ENCODE results near the gene CDCA4.
A peak's percentile ranks its signal among the peaks of the same experiment; 100 is the strongest.

CDCA4 gene

GRCh38 chr14:104994978-104995377, 25.9 kb downstream of the CDCA4 start:
- H3K27ac ChIP-seq (ENCODE audit: low read depth, low read length, severe bottlenecking) = no peak overlapping the region
- H3K4me1 ChIP-seq (ENCODE audit: control insufficient read depth, insufficient read depth, low read length, poor library complexity, severe bottlenecking) = no peaks in the 10 kb centered on the region
- no peak overlapping the region for H3K4me3 ChIP-seq (ENCODE audit: extremely low read depth, insufficient read depth, low read length, poor library complexity, severe bottlenecking)
- WGBS, 2 experiments (ENCODE audit: insufficient coverage in 2 of 2) = 85 to 94% methylated on average over 6 of the region's 6 CpGs
- peaks cover 28% of the 10 kb centered on the region for H3K36me3 ChIP-seq (ENCODE audit: control insufficient read depth, insufficient read depth, low read length)
- no peaks in the 10 kb centered on the region for H3K9me3 ChIP-seq (ENCODE audit: control insufficient read depth, low read length)

GRCh38 chr14:104993808-104994591, 26.9 kb downstream of the CDCA4 start:
- Histone ChIP-seq H3K4me1 (ENCODE audit: control insufficient read depth, insufficient read depth, low read length, poor library complexity, severe bottlenecking) (no peaks in the 10 kb centered on the region), H3K27ac (ENCODE audit: low read depth, low read length, severe bottlenecking) (no peak overlapping the region), H3K4me3 (ENCODE audit: extremely low read depth, insufficient read depth, low read length, poor library complexity, severe bottlenecking) (no peak overlapping the region), H3K36me3 (ENCODE audit: control insufficient read depth, insufficient read depth, low read length) (peaks cover 28% of the 10 kb centered on the region), H3K9me3 (ENCODE audit: control insufficient read depth, low read length) (no peaks in the 10 kb centered on the region)
- 91 to 93% methylated on average over 19 of the region's 22 CpGs for WGBS, 2 experiments (ENCODE audit: insufficient coverage in 2 of 2)

DNA sequence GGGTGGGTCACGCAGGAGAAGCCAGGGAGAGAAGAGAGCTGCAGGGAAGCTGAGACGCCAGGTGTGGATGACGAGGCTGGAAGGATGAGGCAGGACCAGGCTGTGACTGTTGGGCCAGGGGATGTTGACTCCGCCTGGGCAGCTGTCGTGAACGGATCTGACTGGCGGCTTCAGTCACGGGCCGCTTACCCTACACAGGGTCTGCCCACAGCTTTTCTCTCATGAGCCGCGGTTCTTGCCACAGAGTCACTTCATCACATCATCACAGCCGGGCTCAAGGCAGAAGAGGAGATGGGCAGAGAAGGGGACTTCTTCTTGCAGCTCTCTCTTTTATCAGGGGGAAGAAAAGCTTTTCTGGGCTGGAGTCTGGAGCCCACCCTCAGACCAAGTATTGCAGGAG, 27.6 kb downstream of the CDCA4 start:
- peaks cover 28% of the 10 kb centered on the region for H3K36me3 ChIP-seq (ENCODE audit: control insufficient read depth, insufficient read depth, low read length)
- no peaks in the 10 kb centered on the region for H3K9me3 ChIP-seq (ENCODE audit: control insufficient read depth, low read length)
- WGBS, 2 experiments (ENCODE audit: insufficient coverage in 2 of 2) = 90 to 100% methylated on average over 5 to 9 of the region's 12 CpGs
- no peaks in the 10 kb centered on the region for H3K4me1 ChIP-seq (ENCODE audit: control insufficient read depth, insufficient read depth, low read length, poor library complexity, severe bottlenecking)
- no peak overlapping the region for H3K27ac ChIP-seq (ENCODE audit: low read depth, low read length, severe bottlenecking)
- no peak overlapping the region for H3K4me3 ChIP-seq (ENCODE audit: extremely low read depth, insufficient read depth, low read length, poor library complexity, severe bottlenecking)

DNA sequence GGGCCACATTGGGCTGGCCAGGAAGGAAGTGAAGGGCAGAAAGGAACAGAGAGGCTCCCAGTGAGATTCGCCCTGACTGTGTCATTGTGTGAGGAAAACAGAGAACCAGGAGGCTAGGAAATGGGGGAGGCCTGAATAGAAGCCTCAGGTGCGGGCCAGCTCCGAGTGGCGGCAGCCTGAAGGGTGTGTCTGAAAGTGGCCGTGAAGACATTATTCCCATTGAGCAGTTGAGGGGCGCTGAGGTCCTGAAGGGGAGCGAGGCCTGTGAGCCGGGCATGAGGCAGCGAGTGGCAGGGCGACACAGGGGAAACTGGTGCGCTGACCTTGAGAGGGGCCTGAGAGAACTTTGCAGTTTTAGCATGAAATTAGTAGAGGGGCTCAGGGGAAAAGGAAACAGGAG, 28.4 kb downstream of the CDCA4 start:
- Histone ChIP-seq H3K4me3 (ENCODE audit: extremely low read depth, insufficient read depth, low read length, poor library complexity, severe bottlenecking) (no peak overlapping the region), H3K36me3 (ENCODE audit: control insufficient read depth, insufficient read depth, low read length) (peaks cover 28% of the 10 kb centered on the region), H3K9me3 (ENCODE audit: control insufficient read depth, low read length) (no peaks in the 10 kb centered on the region), H3K27ac (ENCODE audit: low read depth, low read length, severe bottlenecking) (no peak overlapping the region), H3K4me1 (ENCODE audit: control insufficient read depth, insufficient read depth, low read length, poor library complexity, severe bottlenecking) (no peaks in the 10 kb centered on the region)
- 91 to 98% methylated on average over 11 of the region's 11 CpGs for WGBS, 2 experiments (ENCODE audit: insufficient coverage in 2 of 2)

GRCh38 chr14:104991896-104992230, 29.0 kb downstream of the CDCA4 start:
- H3K4me3 ChIP-seq (ENCODE audit: extremely low read depth, insufficient read depth, low read length, poor library complexity, severe bottlenecking) = no peak overlapping the region
- WGBS, 2 experiments (ENCODE audit: insufficient coverage in 2 of 2) = 93 to 98% methylated on average over 17 to 25 of the region's 34 CpGs
- H3K9me3 ChIP-seq (ENCODE audit: control insufficient read depth, low read length) = no peaks in the 10 kb centered on the region
- no peaks in the 10 kb centered on the region for H3K4me1 ChIP-seq (ENCODE audit: control insufficient read depth, insufficient read depth, low read length, poor library complexity, severe bottlenecking)
- H3K36me3 ChIP-seq (ENCODE audit: control insufficient read depth, insufficient read depth, low read length) = peaks cover 25% of the 10 kb centered on the region
- no peak overlapping the region for H3K27ac ChIP-seq (ENCODE audit: low read depth, low read length, severe bottlenecking)

DNA sequence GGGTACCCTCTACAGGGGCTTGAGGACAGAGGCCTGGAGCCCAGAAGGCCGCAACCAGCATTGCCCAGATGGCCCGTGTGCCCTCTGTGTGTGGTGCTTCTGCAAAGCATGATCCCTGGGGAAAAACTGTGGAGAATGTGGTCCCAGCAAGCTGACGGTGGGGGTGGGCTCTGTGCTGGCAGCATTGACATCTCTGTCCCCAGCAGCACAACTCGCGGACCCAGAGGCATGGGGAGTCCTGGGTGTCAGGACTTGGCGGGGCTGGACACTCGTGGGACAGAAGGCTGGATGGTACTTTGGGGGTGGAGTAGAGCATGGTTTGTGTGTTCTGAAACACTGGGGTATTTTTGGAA, 31.0 kb downstream of the CDCA4 start:
- H3K27ac ChIP-seq (ENCODE audit: low read depth, low read length, severe bottlenecking) = no peak overlapping the region
- no peak overlapping the region for H3K4me3 ChIP-seq (ENCODE audit: extremely low read depth, insufficient read depth, low read length, poor library complexity, severe bottlenecking)
- peaks cover 22% of the 10 kb centered on the region for H3K36me3 ChIP-seq (ENCODE audit: control insufficient read depth, insufficient read depth, low read length)
- H3K9me3 ChIP-seq (ENCODE audit: control insufficient read depth, low read length) = no peaks in the 10 kb centered on the region
- 90 to 92% methylated on average over 6 to 7 of the region's 7 CpGs for WGBS, 2 experiments (ENCODE audit: insufficient coverage in 2 of 2)
- peaks cover 5% of the 10 kb centered on the region for H3K4me1 ChIP-seq (ENCODE audit: control insufficient read depth, insufficient read depth, low read length, poor library complexity, severe bottlenecking)

GRCh38 chr14:104989236-104989950, 31.5 kb downstream of the CDCA4 start:
- H3K4me1 ChIP-seq (ENCODE audit: control insufficient read depth, insufficient read depth, low read length, poor library complexity, severe bottlenecking) = peaks cover 5% of the 10 kb centered on the region
- no peak overlapping the region for H3K4me3 ChIP-seq (ENCODE audit: extremely low read depth, insufficient read depth, low read length, poor library complexity, severe bottlenecking)
- peaks cover 20% of the 10 kb centered on the region for H3K36me3 ChIP-seq (ENCODE audit: control insufficient read depth, insufficient read depth, low read length)
- WGBS, 2 experiments (ENCODE audit: insufficient coverage in 2 of 2) = 88 to 90% methylated on average over 14 to 15 of the region's 16 CpGs
- H3K9me3 ChIP-seq (ENCODE audit: control insufficient read depth, low read length) = no peaks in the 10 kb centered on the region
- no peak overlapping the region for H3K27ac ChIP-seq (ENCODE audit: low read depth, low read length, severe bottlenecking)

- Histone ChIP-seq H3K4me3 (ENCODE audit: extremely low read depth, insufficient read depth, low read length, poor library complexity, severe bottlenecking) (peak overlapping the region; percentile 68), H3K27ac (ENCODE audit: low read depth, low read length, severe bottlenecking) (no peak overlapping the region), H3K36me3 (ENCODE audit: control insufficient read depth, insufficient read depth, low read length) (peaks cover 4% of the 10 kb centered on the region), H3K4me1 (ENCODE audit: control insufficient read depth, insufficient read depth, low read length, poor library complexity, severe bottlenecking) (peaks cover 5% of the 10 kb centered on the region), H3K9me3 (ENCODE audit: control insufficient read depth, low read length) (no peaks in the 10 kb centered on the region)
- WGBS, 2 experiments (ENCODE audit: insufficient coverage in 2 of 2) = 79 to 86% methylated on average over 15 to 16 of the region's 19 CpGs
These were observed 34.3 kb downstream of the CDCA4 start for GRCh38 chr14:104986487-104987164.

DNA sequence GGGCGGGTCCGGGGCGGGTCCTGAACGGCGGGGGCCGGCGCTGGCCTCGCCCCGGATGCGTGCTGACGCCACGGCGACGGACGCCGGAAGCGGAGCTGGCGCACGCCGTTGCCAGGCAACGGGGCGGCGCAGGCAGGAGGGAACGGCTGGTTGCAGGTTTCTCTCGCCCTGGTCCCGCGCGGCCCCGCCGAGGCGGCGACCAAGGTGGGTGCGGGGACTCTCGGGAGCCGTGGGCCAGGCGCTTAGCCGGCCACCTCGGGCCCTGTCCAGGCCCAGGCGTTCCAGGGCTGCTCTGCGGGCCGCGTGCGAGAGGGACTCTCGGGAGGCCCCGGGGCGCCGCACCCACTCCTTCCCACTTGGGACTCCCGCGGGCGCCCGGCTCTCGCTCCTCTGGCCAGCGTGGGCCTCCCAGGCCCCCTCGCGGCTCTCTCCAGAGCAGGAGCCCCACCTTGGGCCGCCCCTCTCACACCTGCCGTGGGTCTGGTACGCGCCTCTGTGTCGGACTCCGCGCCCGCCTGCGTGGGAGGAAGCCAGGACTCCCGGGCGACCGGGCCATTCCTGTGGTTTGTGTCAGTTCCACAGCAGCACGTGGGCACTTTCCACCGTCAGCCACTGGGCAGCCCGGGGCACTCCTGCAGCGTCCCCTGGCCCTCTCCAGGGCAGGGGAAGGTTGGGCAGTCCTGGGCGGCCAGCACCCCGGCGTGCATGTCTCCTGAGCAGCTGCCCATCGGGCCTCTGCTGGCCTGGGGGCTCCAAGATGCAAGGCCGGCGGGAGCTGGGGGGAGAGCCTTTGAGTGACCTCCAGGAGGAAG, 35.0 kb downstream of the CDCA4 start, which contains the start of gene CLBA1:
Gene CLBA1, plus strand, starts transcription at position 114 of the 812 bp plus-strand sequence. Its CDS starts 644 bp downstream, at position 758.
- Histone ChIP-seq H3K9me3 (ENCODE audit: control insufficient read depth, low read length) (no peaks in the 10 kb centered on the region), H3K4me3 (ENCODE audit: extremely low read depth, insufficient read depth, low read length, poor library complexity, severe bottlenecking) (peak within 1 kb of the TSS; percentile 68), H3K36me3 (ENCODE audit: control insufficient read depth, insufficient read depth, low read length) (no peaks in the 10 kb centered on the region), H3K27ac (ENCODE audit: low read depth, low read length, severe bottlenecking) (peak within 1 kb of the TSS; percentile 16), H3K4me1 (ENCODE audit: control insufficient read depth, insufficient read depth, low read length, poor library complexity, severe bottlenecking) (peaks cover 5% of the 10 kb centered on the region)
- WGBS, 2 experiments (ENCODE audit: insufficient coverage in 2 of 2) = 5 to 6% methylated on average over 68 to 77 of the region's 77 CpGs
